ENCODE results near the gene RFX5.
"Not testable (repeated sequence)": the region's sequence is repeated elsewhere in the genome, so short reads cannot be mapped to it uniquely, and the experiment has no call there.

Gene RFX5

GRCh38 chr1:151346769-151347522, at the start of gene RFX5:
Gene RFX5 (minus strand): TSS chr1:151347252. CDS start chr1:151346320, 932 bp downstream.
- DNase-seq (ENCODE audit: low read depth), result peak; percentile 90

GRCh38 chr1:151396265-151396664, 49.2 kb upstream of the RFX5 start:
- not testable (repeated sequence) for DNase-seq (ENCODE audit: low read depth)

GRCh38 chr1:151393583-151393982, 46.5 kb upstream of the RFX5 start:
- no peak for DNase-seq (ENCODE audit: low read depth)

GRCh38 chr1:151391079-151391563, 44.1 kb upstream of the RFX5 start:
- DNase-seq (ENCODE audit: low read depth), result no peak

GRCh38 chr1:151390221-151391078, 43.4 kb upstream of the RFX5 start:
- not testable (repeated sequence) for DNase-seq (ENCODE audit: low read depth)

GRCh38 chr1:151386002-151386401, 39.0 kb upstream of the RFX5 start:
- DNase-seq (ENCODE audit: low read depth), result no peak

GRCh38 chr1:151384584-151384983, 37.5 kb upstream of the RFX5 start:
- DNase-seq (ENCODE audit: low read depth), result no peak

- DNase-seq (ENCODE audit: low read depth), result no peak
These were observed 30.3 kb upstream of the RFX5 start for GRCh38 chr1:151377150-151377884.

GRCh38 chr1:151373196-151373595, 26.1 kb upstream of the RFX5 start:
- no peak for DNase-seq (ENCODE audit: low read depth)

GRCh38 chr1:151372058-151372934, 25.2 kb upstream of the RFX5 start, which contains the start of gene SELENBP1:
Gene SELENBP1 (minus strand): TSS chr1:151372705. CDS start chr1:151372641, 64 bp downstream.
- no peak for DNase-seq (ENCODE audit: low read depth)

GRCh38 chr1:151371370-151372057, 24.5 kb upstream of the RFX5 start:
- DNase-seq (ENCODE audit: low read depth), result no peak

- no peak for DNase-seq (ENCODE audit: low read depth)
These were observed 23.3 kb upstream of the RFX5 start for GRCh38 chr1:151370211-151370911.

- no peak for DNase-seq (ENCODE audit: low read depth)
These were observed 22.6 kb upstream of the RFX5 start for GRCh38 chr1:151369621-151370048.

GRCh38 chr1:151369302-151369610, 22.2 kb upstream of the RFX5 start:
- no peak for DNase-seq (ENCODE audit: low read depth)

- no peak for DNase-seq (ENCODE audit: low read depth)
These were observed 21.6 kb upstream of the RFX5 start for GRCh38 chr1:151368393-151369301.

GRCh38 chr1:151367658-151368392, 20.8 kb upstream of the RFX5 start:
- no peak for DNase-seq (ENCODE audit: low read depth)

GRCh38 chr1:151364996-151365395, 17.9 kb upstream of the RFX5 start:
- no peak for DNase-seq (ENCODE audit: low read depth)
